Endothelial cell (in vitro differentiated cells): ENCODE results near the gene ZKSCAN5. TPM values are rescaled to one million over a fixed set of nuclear protein-coding genes. Genes with fewer than 3 reads are reported as not detected.
"Not testable (repeated sequence)": the region's sequence is repeated elsewhere in the genome, so short reads cannot be mapped to it uniquely, and the experiment has no call there.

Source experiments
- DNase-seq: peaks from one replicate; pipeline ENCODE4 v3.0.0; 2021; ENCODE audit warnings: low spot score
- H3K27ac Mint-ChIP-seq: one replicate; pipeline ENCODE4 v1.8.0; 2021; ENCODE audit warnings: mixed read lengths, inconsistent platforms; ENCODE audit not compliant: unreplicated experiment
- H3K27me3 Mint-ChIP-seq: one replicate; pipeline ENCODE4 v1.8.0; 2021; ENCODE audit warnings: mild to moderate bottlenecking, moderate library complexity, mixed read lengths, inconsistent platforms; ENCODE audit not compliant: unreplicated experiment
- H3K36me3 Mint-ChIP-seq: one replicate; pipeline ENCODE4 v1.8.0; 2021; ENCODE audit warnings: mild to moderate bottlenecking, low read depth, mixed read lengths, inconsistent platforms; ENCODE audit not compliant: unreplicated experiment
- H3K4me1 Mint-ChIP-seq: one replicate; pipeline ENCODE4 v1.8.0; 2021; ENCODE audit warnings: mild to moderate bottlenecking, mixed read lengths, inconsistent platforms; ENCODE audit not compliant: unreplicated experiment
- H3K4me3 Mint-ChIP-seq: one replicate; pipeline ENCODE4 v1.8.0; 2021; ENCODE audit warnings: mild to moderate bottlenecking, mixed read lengths, inconsistent platforms; ENCODE audit not compliant: unreplicated experiment
- H3K9me3 Mint-ChIP-seq: one replicate; pipeline ENCODE4 v1.8.0; 2021; ENCODE audit warnings: mixed read lengths, inconsistent platforms; ENCODE audit not compliant: unreplicated experiment
- total RNA-seq: library from RNA; stranded (reverse); fragmentation: NEBNext Ultra II Directional; extraction: Animal tissue kit (Norgen Biotek cat#: 25700); gene quantifications from one replicate; pipeline ENCODE4 v1.2.1, GENCODE V29; 2021; ENCODE audit not compliant: unreplicated experiment
- TF ChIP-seq, protein P1 (sequence below): fragments of 200-600 bp; sonication (generic); IDR thresholded peaks from one replicate; pipeline ENCODE4 v1.5.0; 2021; ENCODE audit warnings: antibody characterized with exemption; ENCODE audit not compliant: unreplicated experiment

Gene ZKSCAN5
- total RNA-seq, 1 donor from 2014 or later = 17.8 TPM

DNA sequence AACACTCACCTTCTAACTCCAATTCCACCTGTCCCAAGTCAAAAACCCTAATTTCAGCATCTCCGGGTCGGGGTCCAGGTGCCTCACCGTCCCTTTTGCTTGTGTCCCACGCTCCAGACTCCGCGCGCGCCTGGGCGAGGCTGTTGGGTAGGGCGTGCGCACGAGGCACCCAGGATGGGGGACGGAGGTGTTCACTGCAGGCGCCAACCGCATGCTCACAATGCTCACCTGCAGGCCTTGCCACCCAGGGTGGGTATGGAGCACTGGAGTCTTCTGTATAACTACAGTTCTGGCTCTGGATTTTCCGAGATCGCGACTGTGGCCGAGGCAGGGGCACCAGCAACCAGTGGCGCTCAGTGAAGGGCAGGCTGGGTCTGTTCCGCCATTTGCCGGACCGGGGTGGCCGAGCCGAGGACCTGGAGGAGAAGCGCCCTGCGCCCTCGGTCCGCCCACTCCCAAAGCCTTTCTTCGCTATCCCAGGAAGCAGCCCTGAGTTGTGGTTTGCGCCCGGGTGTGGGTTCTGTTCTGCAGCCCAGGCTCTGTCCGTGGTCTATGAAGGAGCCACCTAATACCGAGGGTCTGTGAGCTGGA lies 38.7 kb downstream of the ZKSCAN5 start:
- H3K27ac Mint-ChIP-seq = no peak overlapping the region
- no peak overlapping the region for H3K4me3 Mint-ChIP-seq
- H3K4me1 Mint-ChIP-seq = no peaks in the 10 kb centered on the region
- no peak for DNase-seq
- H3K27me3 Mint-ChIP-seq = peaks cover 6% of the 10 kb centered on the region
- H3K9me3 Mint-ChIP-seq = peaks cover 10% of the 10 kb centered on the region
- peaks cover 49% of the 10 kb centered on the region for H3K36me3 Mint-ChIP-seq
- TF ChIP-seq, protein P1, sequence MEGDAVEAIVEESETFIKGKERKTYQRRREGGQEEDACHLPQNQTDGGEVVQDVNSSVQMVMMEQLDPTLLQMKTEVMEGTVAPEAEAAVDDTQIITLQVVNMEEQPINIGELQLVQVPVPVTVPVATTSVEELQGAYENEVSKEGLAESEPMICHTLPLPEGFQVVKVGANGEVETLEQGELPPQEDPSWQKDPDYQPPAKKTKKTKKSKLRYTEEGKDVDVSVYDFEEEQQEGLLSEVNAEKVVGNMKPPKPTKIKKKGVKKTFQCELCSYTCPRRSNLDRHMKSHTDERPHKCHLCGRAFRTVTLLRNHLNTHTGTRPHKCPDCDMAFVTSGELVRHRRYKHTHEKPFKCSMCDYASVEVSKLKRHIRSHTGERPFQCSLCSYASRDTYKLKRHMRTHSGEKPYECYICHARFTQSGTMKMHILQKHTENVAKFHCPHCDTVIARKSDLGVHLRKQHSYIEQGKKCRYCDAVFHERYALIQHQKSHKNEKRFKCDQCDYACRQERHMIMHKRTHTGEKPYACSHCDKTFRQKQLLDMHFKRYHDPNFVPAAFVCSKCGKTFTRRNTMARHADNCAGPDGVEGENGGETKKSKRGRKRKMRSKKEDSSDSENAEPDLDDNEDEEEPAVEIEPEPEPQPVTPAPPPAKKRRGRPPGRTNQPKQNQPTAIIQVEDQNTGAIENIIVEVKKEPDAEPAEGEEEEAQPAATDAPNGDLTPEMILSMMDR = no peak

DNA sequence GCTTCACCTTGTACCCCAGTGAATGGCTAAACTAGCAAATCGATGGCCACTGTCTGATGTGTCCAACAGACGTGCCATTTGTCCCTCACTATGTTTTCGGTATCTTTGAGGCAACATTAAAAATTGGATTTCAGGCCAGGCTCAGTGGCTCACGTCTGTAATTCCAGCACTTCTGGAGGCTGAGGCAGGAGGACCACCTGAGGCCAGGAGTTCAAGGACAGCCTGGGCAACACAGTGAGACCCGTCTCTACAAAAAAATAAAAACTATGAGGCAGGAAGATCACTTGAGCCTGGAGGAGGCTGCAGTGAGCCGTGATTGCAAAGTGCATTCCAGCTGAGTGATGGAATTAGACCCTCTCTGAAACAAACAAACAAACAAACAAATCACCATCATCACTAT lies 39.5 kb downstream of the ZKSCAN5 start:
- H3K36me3 Mint-ChIP-seq = peaks cover 54% of the 10 kb centered on the region
- peaks cover 10% of the 10 kb centered on the region for H3K9me3 Mint-ChIP-seq
- no peaks in the 10 kb centered on the region for H3K4me1 Mint-ChIP-seq
- TF ChIP-seq, protein P1 = no peak
- no peak for DNase-seq
- H3K27me3 Mint-ChIP-seq = peaks cover 4% of the 10 kb centered on the region
- no peak overlapping the region for H3K27ac Mint-ChIP-seq
- H3K4me3 Mint-ChIP-seq = no peak overlapping the region

DNA sequence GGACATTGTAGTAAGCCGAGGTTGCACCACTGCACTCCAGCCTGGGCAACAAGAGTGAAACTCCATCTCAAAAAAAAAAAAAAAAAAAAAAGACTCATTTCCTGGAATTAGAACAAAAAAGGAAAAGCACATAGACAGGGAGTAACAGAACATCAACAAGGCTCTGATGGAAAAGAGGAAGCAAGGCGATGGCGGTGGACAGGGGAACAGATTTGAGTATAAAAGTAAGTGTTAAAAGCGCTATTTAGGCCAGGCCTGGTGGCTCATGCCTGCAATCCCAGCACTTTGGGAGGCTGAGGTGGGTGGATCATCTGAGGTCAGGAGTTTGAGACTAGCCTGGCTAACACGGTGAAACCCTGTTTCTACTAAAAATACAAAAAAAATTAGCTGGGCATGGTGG lies 40.8 kb downstream of the ZKSCAN5 start:
- not testable (repeated sequence) for H3K27me3 Mint-ChIP-seq, H3K4me1 Mint-ChIP-seq, DNase-seq, H3K4me3 Mint-ChIP-seq
- peak overlapping the region; percentile 16 for H3K27ac Mint-ChIP-seq
- peaks cover 58% of the 10 kb centered on the region for H3K36me3 Mint-ChIP-seq
- H3K9me3 Mint-ChIP-seq = peaks cover 10% of the 10 kb centered on the region

DNA sequence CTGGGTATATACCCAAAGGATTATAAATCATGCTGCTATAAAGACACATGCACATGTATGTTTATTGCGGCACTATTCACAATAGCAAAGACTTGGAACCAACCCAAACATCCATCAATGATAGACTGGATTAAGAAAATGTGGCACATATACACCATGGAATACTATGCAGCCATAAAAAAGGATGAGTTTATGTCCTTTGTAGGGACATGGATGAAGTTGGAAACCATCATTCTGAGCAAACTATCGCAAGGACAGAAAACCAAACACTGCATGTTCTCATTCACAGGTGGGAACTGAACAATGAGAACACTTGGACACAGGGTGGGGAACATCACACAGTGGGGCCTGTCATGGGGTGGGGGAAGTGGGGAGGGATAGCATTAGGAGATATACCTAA lies 45.1 kb downstream of the ZKSCAN5 start:
- H3K4me1 Mint-ChIP-seq, DNase-seq, H3K9me3 Mint-ChIP-seq, H3K27me3 Mint-ChIP-seq, H3K27ac Mint-ChIP-seq, H3K4me3 Mint-ChIP-seq: not testable (repeated sequence)
- H3K36me3 Mint-ChIP-seq = peaks cover 32% of the 10 kb centered on the region

DNA sequence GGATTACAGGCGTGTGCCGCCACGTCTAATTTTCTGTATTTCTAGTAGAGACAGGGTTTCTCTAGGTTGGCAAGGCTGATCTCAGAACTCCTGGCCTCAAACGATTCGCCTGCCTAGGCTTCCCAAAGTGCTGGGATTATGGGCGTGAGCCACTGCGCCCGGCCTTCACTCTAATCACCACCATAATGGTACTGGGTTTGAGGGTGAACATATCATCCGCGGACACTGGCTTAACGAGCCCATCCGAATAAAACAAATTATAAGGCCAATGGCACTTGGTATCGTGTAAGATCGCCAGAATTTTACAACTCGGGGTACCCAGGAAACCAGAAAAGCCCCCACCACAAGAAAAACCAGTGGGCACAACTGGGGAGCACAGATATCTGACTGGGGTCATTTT lies 46.9 kb downstream of the ZKSCAN5 start:
- peak overlapping the region; percentile 85 for H3K4me3 Mint-ChIP-seq
- peaks cover 3% of the 10 kb centered on the region for H3K27me3 Mint-ChIP-seq
- H3K4me1 Mint-ChIP-seq = peaks cover 9% of the 10 kb centered on the region
- H3K27ac Mint-ChIP-seq = peak overlapping the region; percentile 85
- TF ChIP-seq, protein P1 = no peak
- no peak for DNase-seq
- H3K36me3 Mint-ChIP-seq = peaks cover 26% of the 10 kb centered on the region
- H3K9me3 Mint-ChIP-seq = no peaks in the 10 kb centered on the region

DNA sequence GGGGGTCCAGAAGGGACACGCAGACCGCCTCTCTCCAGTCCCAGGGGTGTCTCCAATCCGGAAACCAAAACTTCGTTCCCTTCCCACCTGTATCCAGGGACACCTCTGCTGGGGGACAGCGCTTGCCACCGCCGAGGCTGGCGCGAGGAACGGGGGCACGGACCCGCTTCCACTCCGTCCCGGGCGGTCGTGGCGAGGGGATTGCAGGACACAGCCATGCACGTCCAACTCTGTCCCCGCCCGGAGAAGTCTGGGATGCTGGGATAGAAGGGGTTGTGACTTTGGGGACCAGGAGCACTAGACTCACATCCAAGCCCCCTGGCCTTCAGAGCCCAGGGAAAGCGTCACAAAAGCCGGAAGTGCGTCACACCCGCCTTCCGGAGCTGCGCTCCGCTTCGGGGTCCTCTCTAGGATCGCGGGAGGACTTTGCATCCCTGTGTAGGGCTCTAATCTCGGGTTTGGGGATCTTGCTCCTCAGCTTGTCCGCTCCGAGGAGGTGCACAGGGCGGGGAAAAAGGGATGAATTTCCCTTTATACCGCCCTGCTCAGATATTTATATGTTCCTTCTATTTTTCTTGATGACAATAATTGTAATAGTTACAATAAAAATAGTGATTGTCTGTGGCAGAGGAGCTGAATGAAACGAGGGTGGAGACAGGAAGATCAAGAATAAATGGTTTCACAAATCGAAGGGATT lies 47.5 kb downstream of the ZKSCAN5 start, which contains the start of gene FAM200A:
FAM200A (minus strand) TSS at position 348 of the 697 bp plus-strand sequence. CDS start 3,707 bp downstream, outside the sequence.
- Mint-ChIP-seq H3K4me1 (peaks cover 9% of the 10 kb centered on the region), H3K36me3 (peaks cover 20% of the 10 kb centered on the region), H3K9me3 (no peaks in the 10 kb centered on the region), H3K27ac (peak within 1 kb of the TSS; percentile 94), H3K27me3 (peaks cover 3% of the 10 kb centered on the region), H3K4me3 (peak within 1 kb of the TSS; percentile 85)
- TF ChIP-seq, protein P1 = no peak
- peak; percentile 80 for DNase-seq
